Fibroblast of lung (primary cell): Measurements from ENCODE around the gene MARCHF2.

Source experiments
- EZH2 ChIP-seq: IDR thresholded peaks from 2 replicates; pipeline ENCODE4 v1.5.1; 2012; ENCODE audit warnings: low read length, control low read depth, mild to moderate bottlenecking; ENCODE audit errors: missing control alignments
- TF ChIP-seq, protein P1 (sequence below), 2 donors: IDR thresholded peaks in 1 of 2; conservative IDR thresholded peaks in 1 of 2; 1 replicate in 1 of 2; 2 replicates in 1 of 2; pipeline ENCODE4 v1.5.1; 2011 to 2012; ENCODE audit warnings: low read length in 2 of 2, control low read depth in 1 of 2, inconsistent platforms in 1 of 2, low read depth in 1 of 2, mild to moderate bottlenecking in 1 of 2

DNA sequence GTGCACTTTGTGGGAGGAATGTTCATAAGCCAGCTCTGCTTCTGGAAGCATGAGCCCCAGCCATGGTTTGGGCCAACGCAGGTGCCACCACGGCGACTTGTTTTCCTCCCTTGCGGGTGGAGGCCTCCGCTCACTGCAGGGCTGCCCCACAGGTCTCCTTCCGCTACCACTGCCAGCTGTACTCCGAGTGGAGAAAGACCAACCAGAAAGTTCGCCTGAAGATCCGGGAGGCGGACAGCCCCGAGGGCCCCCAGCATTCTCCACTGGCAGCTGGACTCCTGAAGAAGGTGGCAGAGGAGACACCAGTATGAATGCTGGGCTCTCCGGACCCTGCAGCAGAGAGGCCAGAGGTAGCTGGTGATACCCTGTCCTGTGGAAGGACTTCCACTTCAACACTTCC is 25.1 kb downstream of the MARCHF2 start:
- TF ChIP-seq, protein P1, sequence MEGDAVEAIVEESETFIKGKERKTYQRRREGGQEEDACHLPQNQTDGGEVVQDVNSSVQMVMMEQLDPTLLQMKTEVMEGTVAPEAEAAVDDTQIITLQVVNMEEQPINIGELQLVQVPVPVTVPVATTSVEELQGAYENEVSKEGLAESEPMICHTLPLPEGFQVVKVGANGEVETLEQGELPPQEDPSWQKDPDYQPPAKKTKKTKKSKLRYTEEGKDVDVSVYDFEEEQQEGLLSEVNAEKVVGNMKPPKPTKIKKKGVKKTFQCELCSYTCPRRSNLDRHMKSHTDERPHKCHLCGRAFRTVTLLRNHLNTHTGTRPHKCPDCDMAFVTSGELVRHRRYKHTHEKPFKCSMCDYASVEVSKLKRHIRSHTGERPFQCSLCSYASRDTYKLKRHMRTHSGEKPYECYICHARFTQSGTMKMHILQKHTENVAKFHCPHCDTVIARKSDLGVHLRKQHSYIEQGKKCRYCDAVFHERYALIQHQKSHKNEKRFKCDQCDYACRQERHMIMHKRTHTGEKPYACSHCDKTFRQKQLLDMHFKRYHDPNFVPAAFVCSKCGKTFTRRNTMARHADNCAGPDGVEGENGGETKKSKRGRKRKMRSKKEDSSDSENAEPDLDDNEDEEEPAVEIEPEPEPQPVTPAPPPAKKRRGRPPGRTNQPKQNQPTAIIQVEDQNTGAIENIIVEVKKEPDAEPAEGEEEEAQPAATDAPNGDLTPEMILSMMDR (conservative IDR thresholded peaks at IDR 0.05 in 1 of 2, IDR thresholded peaks at IDR 0.05 in 1 of 2; ENCODE audit: low read depth in 1 of 2, low read length in 2 of 2) = no peak
- no peak for TF ChIP-seq EZH2
